Activated T-cell treated with anti-CD3 and anti-CD28 coated beads, Interleukin-2, amount 50 U/mL, for 24 hours (primary cell): Measurements from ENCODE around the gene DNAH11.

ENCODE experiments used
- DNase-seq: peaks from one replicate; pipeline ENCODE4 v3.0.0-alpha.2; 2020
- H3K27ac Mint-ChIP-seq: 2 replicates; pipeline ENCODE4 v1.8.0; 2020; ENCODE audit warnings: mild to moderate bottlenecking, mixed read lengths
- H3K27me3 Mint-ChIP-seq: 2 replicates; pipeline ENCODE4 v1.8.0; 2020; ENCODE audit warnings: mixed read lengths
- H3K36me3 Mint-ChIP-seq: 2 replicates; pipeline ENCODE4 v1.8.0; 2020; ENCODE audit warnings: low read depth, mixed read lengths
- H3K4me1 Mint-ChIP-seq: 2 replicates; pipeline ENCODE4 v1.8.0; 2020; ENCODE audit warnings: low read depth, mixed read lengths
- H3K4me3 Mint-ChIP-seq: 2 replicates; pipeline ENCODE4 v1.8.0; 2020; ENCODE audit warnings: mild to moderate bottlenecking, moderate library complexity, mixed read lengths
- H3K9me3 Mint-ChIP-seq: 2 replicates; pipeline ENCODE4 v1.8.0; 2020; ENCODE audit warnings: mixed read lengths

Gene DNAH11

DNA sequence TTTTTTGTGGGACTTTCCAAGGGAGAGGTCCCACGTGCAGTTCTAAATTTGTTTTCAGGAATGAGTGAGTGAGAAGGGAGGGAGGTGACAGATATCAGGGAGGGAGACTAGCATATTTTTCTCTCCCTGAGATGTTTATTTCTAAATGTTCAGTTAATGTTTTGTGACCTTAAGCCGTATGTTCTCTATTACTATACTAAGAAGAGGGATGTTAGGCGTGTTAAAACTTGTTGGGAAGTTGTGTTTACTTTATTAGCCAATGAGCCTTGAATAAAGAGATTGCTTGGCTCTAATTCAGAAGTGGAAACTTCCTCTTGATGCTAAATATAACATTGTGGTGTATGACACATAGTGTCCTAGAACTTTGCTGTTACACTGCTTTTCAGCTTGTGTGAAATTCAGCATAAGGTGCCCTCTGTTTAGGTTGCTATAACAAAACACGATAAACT is 37.3 kb downstream of the DNAH11 start:
- H3K36me3 Mint-ChIP-seq: no peaks in the 10 kb centered on the region
- H3K27me3 Mint-ChIP-seq: peaks cover 4% of the 10 kb centered on the region
- no peak overlapping the region for H3K4me3 Mint-ChIP-seq
- H3K9me3 Mint-ChIP-seq: peaks cover 10% of the 10 kb centered on the region
- DNase-seq: no peak
- peak overlapping the region; percentile 14 for H3K27ac Mint-ChIP-seq
- peaks cover 4% of the 10 kb centered on the region for H3K4me1 Mint-ChIP-seq

GRCh38 chr7:21585070-21585724 is 42.4 kb downstream of the DNAH11 start:
- no peak overlapping the region for H3K27ac Mint-ChIP-seq

DNA sequence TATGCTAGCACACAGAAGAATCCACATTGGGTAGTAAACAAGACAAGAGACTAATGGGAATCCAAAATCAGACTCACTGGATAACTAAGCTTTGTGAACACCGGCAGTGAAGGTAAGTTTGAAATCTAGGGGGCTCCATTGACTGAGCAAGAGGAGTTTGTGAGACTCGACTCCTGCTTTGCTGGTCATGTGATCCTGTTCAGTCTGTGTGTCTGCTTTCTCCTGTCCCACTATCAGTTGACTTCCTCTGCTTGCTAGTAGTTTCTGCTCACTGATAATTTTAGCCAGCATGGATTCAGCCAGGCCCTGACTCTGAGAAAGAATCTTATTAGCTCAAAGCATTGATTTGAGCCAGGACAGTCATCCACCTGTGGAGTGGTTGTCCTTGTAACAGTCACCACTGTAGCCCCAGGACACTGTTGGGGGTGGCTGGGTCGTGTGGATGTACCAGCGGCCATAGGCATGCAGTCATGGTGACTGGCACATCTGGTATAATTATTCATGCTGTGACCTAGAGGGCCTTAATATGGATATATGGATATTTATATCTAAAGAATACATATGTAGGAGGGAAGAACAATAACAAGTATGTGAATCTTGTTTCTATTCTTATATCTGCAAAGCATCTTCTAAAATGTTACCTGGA is 44.4 kb downstream of the DNAH11 start:
- H3K4me1 Mint-ChIP-seq: peaks cover 19% of the 10 kb centered on the region
- H3K4me3 Mint-ChIP-seq: no peak overlapping the region
- H3K9me3 Mint-ChIP-seq: peaks cover 10% of the 10 kb centered on the region
- H3K27ac Mint-ChIP-seq: no peak overlapping the region
- H3K27me3 Mint-ChIP-seq: no peaks in the 10 kb centered on the region
- no peak for DNase-seq
- H3K36me3 Mint-ChIP-seq: no peaks in the 10 kb centered on the region

More at GRCh38 chr7:21585070-21585724, 42.4 kb downstream of the DNAH11 start:
- no peak for DNase-seq
- Mint-ChIP-seq H3K36me3 (no peaks in the 10 kb centered on the region), H3K27me3 (no peaks in the 10 kb centered on the region), H3K9me3 (peaks cover 10% of the 10 kb centered on the region), H3K4me1 (peaks cover 19% of the 10 kb centered on the region), H3K4me3 (no peak overlapping the region)

- H3K27ac Mint-ChIP-seq: no peak overlapping the region
- H3K9me3 Mint-ChIP-seq: peaks cover 2% of the 10 kb centered on the region
- no peaks in the 10 kb centered on the region for H3K27me3 Mint-ChIP-seq
- no peak for DNase-seq
- no peaks in the 10 kb centered on the region for H3K4me1 Mint-ChIP-seq
- H3K36me3 Mint-ChIP-seq: no peaks in the 10 kb centered on the region
- no peak overlapping the region for H3K4me3 Mint-ChIP-seq
These were observed 54.0 kb downstream of the DNAH11 start for GRCh38 chr7:21596801-21597200.

DNA sequence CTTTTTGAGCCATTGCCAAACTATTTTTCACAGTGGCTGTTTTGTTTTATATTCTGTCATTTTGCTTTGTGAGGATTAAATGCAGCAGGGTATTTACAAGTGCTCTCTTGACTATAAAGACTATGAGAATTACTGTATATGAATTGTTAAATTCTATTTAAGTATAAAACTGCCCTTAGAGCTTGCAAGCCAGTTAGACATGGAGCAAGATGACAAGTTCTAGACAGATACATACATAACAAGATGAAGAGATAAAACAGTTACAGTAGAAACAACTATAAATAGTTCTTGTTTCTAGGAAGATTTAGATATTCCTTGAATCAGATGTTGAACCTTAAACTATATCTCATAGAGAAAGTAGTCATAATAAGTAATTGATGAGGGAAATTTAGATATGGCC is 60.6 kb downstream of the DNAH11 start:
- H3K27ac Mint-ChIP-seq: no peak overlapping the region
- peaks cover 12% of the 10 kb centered on the region for H3K27me3 Mint-ChIP-seq

GRCh38 chr7:21603972-21604749 is 61.3 kb downstream of the DNAH11 start:
- Mint-ChIP-seq H3K27me3 (peaks cover 19% of the 10 kb centered on the region), H3K9me3 (no peaks in the 10 kb centered on the region), H3K4me3 (peak overlapping the region; percentile 3), H3K27ac (peak overlapping the region; percentile 5), H3K36me3 (no peaks in the 10 kb centered on the region), H3K4me1 (peaks cover 11% of the 10 kb centered on the region)
- DNase-seq: no peak

More for the DNA sequence above, 60.6 kb downstream of the DNAH11 start:
- peaks cover 11% of the 10 kb centered on the region for H3K4me1 Mint-ChIP-seq
- peaks cover 2% of the 10 kb centered on the region for H3K9me3 Mint-ChIP-seq
- DNase-seq: no peak
- no peak overlapping the region for H3K4me3 Mint-ChIP-seq
- no peaks in the 10 kb centered on the region for H3K36me3 Mint-ChIP-seq

- Mint-ChIP-seq H3K27me3 (peaks cover 24% of the 10 kb centered on the region), H3K27ac (no peak overlapping the region), H3K4me1 (peaks cover 11% of the 10 kb centered on the region)
These were observed 62.3 kb downstream of the DNAH11 start for GRCh38 chr7:21605008-21605585.

GRCh38 chr7:21608465-21608864 is 65.6 kb downstream of the DNAH11 start:
- Mint-ChIP-seq H3K27me3 (peaks cover 26% of the 10 kb centered on the region), H3K4me3 (no peak overlapping the region), H3K4me1 (peaks cover 11% of the 10 kb centered on the region), H3K36me3 (no peaks in the 10 kb centered on the region), H3K9me3 (no peaks in the 10 kb centered on the region), H3K27ac (no peak overlapping the region)
- no peak for DNase-seq

More at GRCh38 chr7:21605008-21605585, 62.3 kb downstream of the DNAH11 start:
- no peak for DNase-seq
- Mint-ChIP-seq H3K36me3 (no peaks in the 10 kb centered on the region), H3K9me3 (no peaks in the 10 kb centered on the region), H3K4me3 (no peak overlapping the region)

- H3K9me3 Mint-ChIP-seq: no peaks in the 10 kb centered on the region
These were observed 68.3 kb downstream of the DNAH11 start for GRCh38 chr7:21611129-21611528.

DNA sequence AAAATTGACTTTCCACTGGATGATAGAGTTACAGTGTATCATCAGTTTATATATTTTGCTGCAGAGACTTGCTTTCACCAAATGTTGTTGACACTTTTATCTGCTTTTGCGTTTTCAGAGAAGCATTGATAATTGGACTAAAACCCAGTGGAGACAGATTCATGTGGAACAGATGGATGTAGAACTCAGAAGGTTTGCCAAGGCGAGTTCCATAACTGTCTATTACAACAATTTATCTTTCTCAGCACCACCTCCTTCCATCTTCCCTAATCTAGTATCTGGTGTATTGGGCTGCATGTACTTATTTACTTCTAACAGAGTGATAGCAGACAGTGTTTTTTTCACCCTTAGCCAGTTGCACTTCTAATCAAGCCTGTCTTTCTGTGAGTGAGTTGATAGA is 73.3 kb downstream of the DNAH11 start:
- Mint-ChIP-seq H3K4me3 (no peak overlapping the region), H3K27ac (no peak overlapping the region), H3K36me3 (no peaks in the 10 kb centered on the region), H3K27me3 (peaks cover 15% of the 10 kb centered on the region), H3K9me3 (no peaks in the 10 kb centered on the region), H3K4me1 (no peaks in the 10 kb centered on the region)
- no peak for DNase-seq

More at GRCh38 chr7:21611129-21611528, 68.3 kb downstream of the DNAH11 start:
- no peaks in the 10 kb centered on the region for H3K4me1 Mint-ChIP-seq
- no peaks in the 10 kb centered on the region for H3K36me3 Mint-ChIP-seq
- H3K27ac Mint-ChIP-seq: no peak overlapping the region
- H3K4me3 Mint-ChIP-seq: no peak overlapping the region
- peaks cover 21% of the 10 kb centered on the region for H3K27me3 Mint-ChIP-seq
- DNase-seq: no peak

GRCh38 chr7:21616796-21617436 is 74.1 kb downstream of the DNAH11 start:
- H3K9me3 Mint-ChIP-seq: no peaks in the 10 kb centered on the region
- H3K4me1 Mint-ChIP-seq: no peaks in the 10 kb centered on the region
- peaks cover 13% of the 10 kb centered on the region for H3K27me3 Mint-ChIP-seq
- H3K36me3 Mint-ChIP-seq: no peaks in the 10 kb centered on the region
- H3K4me3 Mint-ChIP-seq: no peak overlapping the region
- no peak for DNase-seq
- no peak overlapping the region for H3K27ac Mint-ChIP-seq

GRCh38 chr7:21617513-21617912 is 74.7 kb downstream of the DNAH11 start:
- H3K36me3 Mint-ChIP-seq: no peaks in the 10 kb centered on the region
- no peak overlapping the region for H3K4me3 Mint-ChIP-seq
- H3K4me1 Mint-ChIP-seq: no peaks in the 10 kb centered on the region
- H3K27ac Mint-ChIP-seq: no peak overlapping the region
- peaks cover 3% of the 10 kb centered on the region for H3K9me3 Mint-ChIP-seq
- DNase-seq: no peak
- H3K27me3 Mint-ChIP-seq: peaks cover 13% of the 10 kb centered on the region

DNA sequence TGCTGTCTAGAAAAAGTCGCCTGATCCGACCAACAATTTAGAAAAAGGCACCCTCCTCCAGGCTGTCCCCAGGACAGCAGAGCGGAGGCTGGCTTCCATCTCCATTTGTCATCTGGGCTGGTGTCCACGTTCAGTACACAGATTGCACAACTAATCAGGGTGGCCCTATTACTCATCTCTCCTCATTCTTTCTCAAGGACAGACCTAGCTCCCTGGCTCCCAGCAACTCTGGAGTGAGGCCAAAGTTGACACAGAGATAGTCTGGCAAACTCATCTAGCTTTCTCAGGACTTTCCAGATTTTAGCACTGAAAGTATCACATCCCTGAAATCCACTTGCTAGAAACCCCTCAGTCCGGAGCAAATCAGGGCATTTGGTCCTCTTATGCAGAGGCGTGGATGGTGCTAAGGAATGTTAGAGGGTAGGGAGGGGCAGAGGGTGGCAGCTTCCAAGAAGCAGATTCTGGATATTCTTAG is 75.1 kb downstream of the DNAH11 start:
- H3K27ac Mint-ChIP-seq: no peak overlapping the region
- no peaks in the 10 kb centered on the region for H3K36me3 Mint-ChIP-seq
- peaks cover 13% of the 10 kb centered on the region for H3K27me3 Mint-ChIP-seq
- H3K9me3 Mint-ChIP-seq: peaks cover 3% of the 10 kb centered on the region
- no peak for DNase-seq
- no peaks in the 10 kb centered on the region for H3K4me1 Mint-ChIP-seq
- no peak overlapping the region for H3K4me3 Mint-ChIP-seq

DNA sequence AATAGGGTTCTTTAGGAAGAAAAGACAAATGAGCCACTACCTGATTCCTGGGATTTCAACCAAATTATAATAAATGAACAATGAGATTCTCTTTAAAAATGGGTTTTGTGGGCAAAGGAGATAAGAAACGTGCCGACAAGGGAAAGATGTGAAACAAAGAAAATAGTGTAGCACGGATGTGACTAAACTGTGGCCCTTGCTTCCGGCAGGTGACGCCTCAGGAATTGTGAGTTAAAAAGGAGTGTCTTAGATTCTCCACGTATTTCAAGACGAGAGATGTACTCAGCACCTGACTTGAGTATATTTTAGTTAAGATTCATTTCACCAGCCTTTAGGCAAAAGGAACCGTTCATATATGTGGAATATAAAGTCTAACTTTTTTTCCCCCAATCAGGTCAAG is 75.9 kb downstream of the DNAH11 start:
- Mint-ChIP-seq H3K9me3 (peaks cover 3% of the 10 kb centered on the region), H3K4me3 (no peak overlapping the region), H3K27ac (no peak overlapping the region), H3K36me3 (no peaks in the 10 kb centered on the region), H3K4me1 (no peaks in the 10 kb centered on the region), H3K27me3 (peaks cover 13% of the 10 kb centered on the region)
- no peak for DNase-seq
